KG1 (cell line): ENCODE measurements around the gene HOGA1.
A peak's percentile ranks its signal among the peaks of the same experiment; 100 is the strongest.
"Not testable (repeated sequence)": the region's sequence is repeated elsewhere in the genome, so short reads cannot be mapped to it uniquely, and the experiment has no call there.

ENCODE experiments used
- DNase-seq: peaks from one replicate; lab custom pipeline; 2025; lab: John Stamatoyannopoulos, UW

Gene HOGA1

GRCh38 chr10:97554336-97554735 lies 29.9 kb upstream of the HOGA1 start:
- DNase-seq: not testable (repeated sequence)

- not testable (repeated sequence) for DNase-seq
These were observed 28.6 kb upstream of the HOGA1 start for GRCh38 chr10:97555541-97555940.

- not testable (repeated sequence) for DNase-seq
These were observed 23.3 kb upstream of the HOGA1 start for GRCh38 chr10:97560731-97561381.

GRCh38 chr10:97561386-97562077 lies 22.7 kb upstream of the HOGA1 start:
- not testable (repeated sequence) for DNase-seq

- not testable (repeated sequence) for DNase-seq
These were observed 21.9 kb upstream of the HOGA1 start for GRCh38 chr10:97562329-97562728.

GRCh38 chr10:97563337-97563736 lies 20.9 kb upstream of the HOGA1 start:
- DNase-seq: no peak

- no peak for DNase-seq
These were observed 19.4 kb upstream of the HOGA1 start for GRCh38 chr10:97564776-97565175.

- DNase-seq: no peak
These were observed 17.7 kb upstream of the HOGA1 start for GRCh38 chr10:97566336-97566996.

GRCh38 chr10:97567891-97568290 lies 16.3 kb upstream of the HOGA1 start:
- DNase-seq: no peak

- no peak for DNase-seq
These were observed 13.9 kb upstream of the HOGA1 start for GRCh38 chr10:97570146-97570788.

- DNase-seq: no peak
These were observed 13.3 kb upstream of the HOGA1 start for GRCh38 chr10:97570789-97571471.

GRCh38 chr10:97571622-97572021 lies 12.6 kb upstream of the HOGA1 start:
- no peak for DNase-seq

GRCh38 chr10:97572214-97572989 lies 11.8 kb upstream of the HOGA1 start, which contains the start of gene ANKRD2:
ANKRD2 (plus strand) TSS chr10:97572779; CDS start chr10:97572789, 10 bp downstream.
- peak; percentile 39 for DNase-seq

- DNase-seq: no peak
These were observed 11.2 kb upstream of the HOGA1 start for GRCh38 chr10:97573021-97573420.

- no peak for DNase-seq
These were observed 10.5 kb upstream of the HOGA1 start for GRCh38 chr10:97573672-97574071.

- DNase-seq: no peak
These were observed 9.6 kb upstream of the HOGA1 start for GRCh38 chr10:97574374-97575126.

- no peak for DNase-seq
These were observed 9.0 kb upstream of the HOGA1 start for GRCh38 chr10:97575127-97575668.

- not testable (repeated sequence) for DNase-seq
These were observed 7.7 kb upstream of the HOGA1 start for GRCh38 chr10:97576487-97576886.

GRCh38 chr10:97577701-97578100 lies 6.5 kb upstream of the HOGA1 start:
- DNase-seq: no peak
